WTC11 (cell line): ENCODE results near the gene FUT7. TPM values are rescaled to one million over a fixed set of nuclear protein-coding genes. Genes with fewer than 3 reads are reported as not detected.

Experiments used
- ATF6 ChIP-seq: sonication (generic); formaldehyde crosslinking; IDR thresholded peaks from 2 replicates; pipeline ENCODE4 v1.8.1; 2023; ENCODE audit warnings: mild to moderate bottlenecking, missing genetic modification reagents
- ELF4 ChIP-seq: sonication (generic); formaldehyde crosslinking; IDR thresholded peaks from 2 replicates; pipeline ENCODE4 v1.8.1; 2022; ENCODE audit warnings: low read depth, mild to moderate bottlenecking, moderate library complexity, missing genetic modification reagents
- ESRRA ChIP-seq: sonication (generic); formaldehyde crosslinking; IDR thresholded peaks from 2 replicates; pipeline ENCODE4 v1.8.1; 2022; ENCODE audit warnings: mild to moderate bottlenecking, missing genetic modification reagents, borderline replicate concordance
- ETV6 ChIP-seq: sonication (generic); formaldehyde crosslinking; IDR thresholded peaks from 2 replicates; pipeline ENCODE4 v1.8.1; 2022; ENCODE audit warnings: mild to moderate bottlenecking, missing genetic modification reagents
- FOXJ3 ChIP-seq: sonication (generic); formaldehyde crosslinking; IDR thresholded peaks from 2 replicates; pipeline ENCODE4 v1.9.0; 2021; ENCODE audit warnings: missing genetic modification reagents, mild to moderate bottlenecking, borderline replicate concordance
- FOXP1 ChIP-seq: sonication (generic); formaldehyde crosslinking; IDR thresholded peaks from 2 replicates; pipeline ENCODE4 v1.8.0; 2022; ENCODE audit warnings: missing genetic modification reagents, mild to moderate bottlenecking, moderate library complexity, borderline replicate concordance
- GTF2I ChIP-seq: fragments of 250-450 bp; sonication (Bioruptor Pico); conservative IDR thresholded peaks from 2 replicates; pipeline ENCODE4 v1.4.0; 2021; ENCODE audit warnings: mild to moderate bottlenecking
- IRF2 ChIP-seq: sonication (generic); formaldehyde crosslinking; IDR thresholded peaks from 2 replicates; pipeline ENCODE4 v1.8.0; 2022; ENCODE audit warnings: low read depth, missing genetic modification reagents, borderline replicate concordance
- JUN ChIP-seq: sonication (generic); formaldehyde crosslinking; IDR thresholded peaks from 2 replicates; pipeline ENCODE4 v1.8.0; 2023; ENCODE audit warnings: mild to moderate bottlenecking, missing genetic modification reagents
- NFATC4 ChIP-seq: fragments of 250-450 bp; sonication (Bioruptor Pico); IDR thresholded peaks from 2 replicates; pipeline ENCODE4 v1.9.0; 2021; ENCODE audit warnings: mild to moderate bottlenecking
- RELA ChIP-seq: sonication (generic); formaldehyde crosslinking; IDR thresholded peaks from 2 replicates; pipeline ENCODE4 v1.8.1; 2022; ENCODE audit warnings: missing genetic modification reagents, mild to moderate bottlenecking, borderline replicate concordance
- RORB ChIP-seq: fragments of 250-450 bp; sonication (Bioruptor Pico); IDR thresholded peaks from 2 replicates; pipeline ENCODE4 v1.9.0; 2021; ENCODE audit warnings: mild to moderate bottlenecking
- SMAD3 ChIP-seq: sonication (generic); formaldehyde crosslinking; IDR thresholded peaks from 2 replicates; pipeline ENCODE4 v1.8.0; 2022; ENCODE audit warnings: missing genetic modification reagents, mild to moderate bottlenecking, borderline replicate concordance
- SMAD4 ChIP-seq: sonication (generic); formaldehyde crosslinking; IDR thresholded peaks from 2 replicates; pipeline ENCODE4 v1.8.0; 2022; ENCODE audit warnings: mild to moderate bottlenecking, missing genetic modification reagents
- STAT6 ChIP-seq: sonication (generic); formaldehyde crosslinking; conservative IDR thresholded peaks from 2 replicates; pipeline ENCODE4 v1.8.1; 2023; ENCODE audit warnings: mild to moderate bottlenecking, low read depth, missing genetic modification reagents, moderate library complexity
- TCF7 ChIP-seq: sonication (generic); formaldehyde crosslinking; IDR thresholded peaks from 2 replicates; pipeline ENCODE4 v1.8.0; 2022; ENCODE audit warnings: mild to moderate bottlenecking, low read depth, missing genetic modification reagents, moderate library complexity
- TEAD1 ChIP-seq: sonication (generic); formaldehyde crosslinking; IDR thresholded peaks from 2 replicates; pipeline ENCODE4 v1.8.0; 2022; ENCODE audit warnings: mild to moderate bottlenecking, missing genetic modification reagents
- TP53 ChIP-seq: sonication (generic); formaldehyde crosslinking; IDR thresholded peaks from 2 replicates; pipeline ENCODE4 v1.8.1; 2023; ENCODE audit warnings: mild to moderate bottlenecking, missing genetic modification reagents
- ZBTB21 ChIP-seq: sonication (generic); formaldehyde crosslinking; IDR thresholded peaks from 2 replicates; pipeline ENCODE4 v1.8.1; 2023; ENCODE audit warnings: mild to moderate bottlenecking, missing genetic modification reagents, borderline replicate concordance
- ZMAT4 ChIP-seq: fragments of 250-450 bp; sonication (Bioruptor Pico); IDR thresholded peaks from 2 replicates; pipeline ENCODE4 v1.9.0; 2021; ENCODE audit warnings: mild to moderate bottlenecking
- ZNF121 ChIP-seq: sonication (generic); formaldehyde crosslinking; IDR thresholded peaks from 2 replicates; pipeline ENCODE4 v1.8.0; 2023; ENCODE audit warnings: missing genetic modification reagents
- ZNF138 ChIP-seq: sonication (generic); formaldehyde crosslinking; conservative IDR thresholded peaks from 2 replicates; pipeline ENCODE4 v1.8.1; 2022; ENCODE audit warnings: mild to moderate bottlenecking, moderate library complexity, missing genetic modification reagents
- ZNF219 ChIP-seq: sonication (generic); formaldehyde crosslinking; IDR thresholded peaks from 2 replicates; pipeline ENCODE4 v1.8.0; 2023; ENCODE audit warnings: missing genetic modification reagents, mild to moderate bottlenecking, borderline replicate concordance
- ZNF317 ChIP-seq: sonication (generic); formaldehyde crosslinking; IDR thresholded peaks from 2 replicates; pipeline ENCODE4 v1.8.1; 2023; ENCODE audit warnings: low read depth, mild to moderate bottlenecking, moderate library complexity, missing genetic modification reagents, borderline replicate concordance
- ZNF396 ChIP-seq: fragments of 250-450 bp; sonication (Bioruptor Pico); IDR thresholded peaks from 2 replicates; pipeline ENCODE4 v1.8.0; 2021; ENCODE audit warnings: mild to moderate bottlenecking, moderate library complexity, borderline replicate concordance
- ZNF423 ChIP-seq: fragments of 250-450 bp; sonication (Bioruptor Pico); IDR thresholded peaks from 2 replicates; pipeline ENCODE4 v2.1.2; 2022; ENCODE audit warnings: mild to moderate bottlenecking, moderate library complexity
- ZSCAN18 ChIP-seq: fragments of 250-450 bp; sonication (Bioruptor Pico); IDR thresholded peaks from 2 replicates; pipeline ENCODE4 v2.1.2; 2022; ENCODE audit warnings: mild to moderate bottlenecking, moderate library complexity
- total RNA-seq: library from RNA; stranded (reverse); gene quantifications from 3 replicates; pipeline ENCODE4 v1.2.3, GENCODE V29; 2021
- TF ChIP-seq, protein P1 (sequence below): fragments of 250-450 bp; sonication (Bioruptor Pico); conservative IDR thresholded peaks from 2 replicates; pipeline ENCODE4 v1.9.0; 2021; ENCODE audit warnings: mild to moderate bottlenecking
- TF ChIP-seq, protein P2 (sequence below): sonication (generic); formaldehyde crosslinking; IDR thresholded peaks from 2 replicates; pipeline ENCODE4 v1.8.1; 2022; ENCODE audit warnings: mild to moderate bottlenecking, missing genetic modification reagents, moderate library complexity, borderline replicate concordance

The FUT7 gene
- total RNA-seq, 1 experiment from 2014 or later = not detected

GRCh38 chr9:136991993-136992818 lies 39.7 kb downstream of the FUT7 start, which contains the start of gene PAXX (continued):
- TF ChIP-seq STAT6 (CRISPR knock-in tag) (no peak), FOXJ3 (no peak), SMAD4 (CRISPR knock-in tag) (no peak), TP53 (no peak), GTF2I (CRISPR knock-in tag) (no peak), NFATC4 (no peak), ZNF138 (CRISPR knock-in tag) (no peak), ELF4 (CRISPR knock-in tag) (no peak), TEAD1 (no peak), TCF7 (CRISPR knock-in tag) (0 out of 2 replicates have a peak, but pooled peaks have one; percentile 52), RORB (CRISPR knock-in tag) (no peak), JUN (no peak), ZNF317 (no peak; the same call in 1 of the 2 replicates), ZBTB21 (CRISPR knock-in tag) (no peak), RELA (CRISPR knock-in tag) (no peak), ATF6 (CRISPR knock-in tag) (no peak), ZNF219 (no peak), ZNF396 (no peak), ETV6 (CRISPR knock-in tag) (no peak), ZNF121 (CRISPR knock-in tag) (no peak), ZMAT4 (CRISPR knock-in tag) (no peak), ZNF423 (CRISPR knock-in tag) (no peak), SMAD3 (CRISPR knock-in tag) (0 out of 2 replicates have a peak, but pooled peaks have one; percentile 60), ZSCAN18 (CRISPR knock-in tag) (no peak), FOXP1 (CRISPR knock-in tag) (peak; percentile 85), IRF2 (CRISPR knock-in tag) (no peak), ESRRA (CRISPR knock-in tag) (no peak; the same call in 1 of the 2 replicates)
- TF ChIP-seq, protein P1, sequence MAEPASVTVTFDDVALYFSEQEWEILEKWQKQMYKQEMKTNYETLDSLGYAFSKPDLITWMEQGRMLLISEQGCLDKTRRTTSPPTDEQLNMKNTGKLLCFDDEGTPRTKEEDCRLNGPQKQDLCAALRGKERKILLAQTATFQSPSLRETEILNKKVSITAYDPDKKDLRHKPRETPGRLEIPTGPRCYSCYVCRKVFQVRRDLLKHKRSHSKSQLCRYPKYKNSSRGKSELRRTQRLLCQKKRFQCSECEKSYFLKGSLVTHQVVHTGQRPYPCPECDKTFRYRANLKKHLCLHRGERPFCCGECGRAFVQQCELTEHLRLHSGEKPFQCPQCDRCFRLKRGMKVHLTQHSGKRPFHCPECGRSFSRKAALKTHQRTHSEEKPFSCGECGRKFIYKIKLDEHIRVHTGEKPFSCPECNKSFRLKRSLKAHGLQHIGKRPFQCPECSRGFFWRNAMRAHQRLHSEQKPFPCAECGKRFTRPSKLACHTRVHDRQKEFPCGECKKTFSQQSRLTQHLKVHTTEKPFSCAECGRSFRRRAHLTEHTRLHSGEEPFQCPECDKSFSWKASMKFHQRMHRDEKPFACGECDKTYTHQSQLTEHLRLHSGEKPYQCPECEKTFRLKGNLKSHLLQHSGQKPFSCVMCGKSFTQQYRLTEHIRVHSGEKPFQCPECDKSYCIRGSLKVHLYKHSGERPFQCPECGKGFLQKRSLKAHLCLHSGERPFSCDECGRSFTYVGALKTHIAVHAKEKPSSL (CRISPR knock-in tag) = no peak
- TF ChIP-seq, protein P2, sequence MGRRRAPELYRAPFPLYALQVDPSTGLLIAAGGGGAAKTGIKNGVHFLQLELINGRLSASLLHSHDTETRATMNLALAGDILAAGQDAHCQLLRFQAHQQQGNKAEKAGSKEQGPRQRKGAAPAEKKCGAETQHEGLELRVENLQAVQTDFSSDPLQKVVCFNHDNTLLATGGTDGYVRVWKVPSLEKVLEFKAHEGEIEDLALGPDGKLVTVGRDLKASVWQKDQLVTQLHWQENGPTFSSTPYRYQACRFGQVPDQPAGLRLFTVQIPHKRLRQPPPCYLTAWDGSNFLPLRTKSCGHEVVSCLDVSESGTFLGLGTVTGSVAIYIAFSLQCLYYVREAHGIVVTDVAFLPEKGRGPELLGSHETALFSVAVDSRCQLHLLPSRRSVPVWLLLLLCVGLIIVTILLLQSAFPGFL (CRISPR knock-in tag) = no peak
